ENCODE data around the gene HSPBP1. TPM values are rescaled to one million over a fixed set of nuclear protein-coding genes. Genes with fewer than 3 reads are reported as not detected.

Gene HSPBP1
- total and polyA plus RNA-seq, 9 of the 15 experiments (the other 6 are each of a cell fraction or from before 2014, with no cell fraction given), result 0.83 to 81.3 (median 21.8) TPM

DNA sequence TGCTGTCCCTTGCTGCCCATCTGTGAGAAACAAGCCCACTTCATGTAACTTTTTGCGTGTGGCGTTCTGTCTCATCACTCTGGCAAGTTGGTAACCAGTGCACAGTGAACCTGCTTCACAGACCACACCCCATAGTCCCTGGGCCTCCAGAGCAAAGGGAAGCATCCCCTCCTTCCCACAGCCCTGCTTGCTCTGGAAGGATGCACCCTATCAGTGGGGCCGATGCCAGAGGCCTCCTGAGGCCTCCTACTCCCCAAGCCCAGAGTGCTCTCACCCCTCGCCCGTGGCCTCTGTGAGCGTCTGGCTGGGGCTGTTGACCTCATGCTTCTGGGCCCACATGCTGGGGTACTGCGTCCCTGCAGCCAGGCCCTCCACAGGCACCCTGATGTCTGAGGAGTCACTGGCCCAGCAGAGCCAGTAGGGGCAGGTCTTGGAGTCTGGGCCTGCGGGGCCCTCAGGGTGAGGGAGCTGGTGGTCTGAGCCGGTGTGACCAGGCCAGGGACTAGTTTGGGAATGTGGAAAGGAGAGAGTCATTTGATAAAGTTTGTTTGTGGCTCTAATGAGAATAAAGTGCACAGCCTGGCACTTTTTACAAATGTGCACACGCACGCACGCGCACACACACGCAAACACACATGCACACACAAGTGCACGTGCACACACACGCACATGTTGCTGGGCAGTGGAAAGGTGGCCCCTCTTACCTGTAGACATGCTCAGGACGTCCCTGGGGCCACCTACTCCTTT is 56.4 kb downstream of the HSPBP1 start (continued):
- TF ChIP-seq, protein P1, sequence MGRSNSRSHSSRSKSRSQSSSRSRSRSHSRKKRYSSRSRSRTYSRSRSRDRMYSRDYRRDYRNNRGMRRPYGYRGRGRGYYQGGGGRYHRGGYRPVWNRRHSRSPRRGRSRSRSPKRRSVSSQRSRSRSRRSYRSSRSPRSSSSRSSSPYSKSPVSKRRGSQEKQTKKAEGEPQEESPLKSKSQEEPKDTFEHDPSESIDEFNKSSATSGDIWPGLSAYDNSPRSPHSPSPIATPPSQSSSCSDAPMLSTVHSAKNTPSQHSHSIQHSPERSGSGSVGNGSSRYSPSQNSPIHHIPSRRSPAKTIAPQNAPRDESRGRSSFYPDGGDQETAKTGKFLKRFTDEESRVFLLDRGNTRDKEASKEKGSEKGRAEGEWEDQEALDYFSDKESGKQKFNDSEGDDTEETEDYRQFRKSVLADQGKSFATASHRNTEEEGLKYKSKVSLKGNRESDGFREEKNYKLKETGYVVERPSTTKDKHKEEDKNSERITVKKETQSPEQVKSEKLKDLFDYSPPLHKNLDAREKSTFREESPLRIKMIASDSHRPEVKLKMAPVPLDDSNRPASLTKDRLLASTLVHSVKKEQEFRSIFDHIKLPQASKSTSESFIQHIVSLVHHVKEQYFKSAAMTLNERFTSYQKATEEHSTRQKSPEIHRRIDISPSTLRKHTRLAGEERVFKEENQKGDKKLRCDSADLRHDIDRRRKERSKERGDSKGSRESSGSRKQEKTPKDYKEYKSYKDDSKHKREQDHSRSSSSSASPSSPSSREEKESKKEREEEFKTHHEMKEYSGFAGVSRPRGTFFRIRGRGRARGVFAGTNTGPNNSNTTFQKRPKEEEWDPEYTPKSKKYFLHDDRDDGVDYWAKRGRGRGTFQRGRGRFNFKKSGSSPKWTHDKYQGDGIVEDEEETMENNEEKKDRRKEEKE (IDR thresholded peaks at IDR 0.05; ENCODE audit: borderline replicate concordance in 1 of 2, control insufficient read depth in 1 of 2, low read depth in 2 of 2, low read length in 1 of 2), result no peak
- TF ChIP-seq, protein P2, sequence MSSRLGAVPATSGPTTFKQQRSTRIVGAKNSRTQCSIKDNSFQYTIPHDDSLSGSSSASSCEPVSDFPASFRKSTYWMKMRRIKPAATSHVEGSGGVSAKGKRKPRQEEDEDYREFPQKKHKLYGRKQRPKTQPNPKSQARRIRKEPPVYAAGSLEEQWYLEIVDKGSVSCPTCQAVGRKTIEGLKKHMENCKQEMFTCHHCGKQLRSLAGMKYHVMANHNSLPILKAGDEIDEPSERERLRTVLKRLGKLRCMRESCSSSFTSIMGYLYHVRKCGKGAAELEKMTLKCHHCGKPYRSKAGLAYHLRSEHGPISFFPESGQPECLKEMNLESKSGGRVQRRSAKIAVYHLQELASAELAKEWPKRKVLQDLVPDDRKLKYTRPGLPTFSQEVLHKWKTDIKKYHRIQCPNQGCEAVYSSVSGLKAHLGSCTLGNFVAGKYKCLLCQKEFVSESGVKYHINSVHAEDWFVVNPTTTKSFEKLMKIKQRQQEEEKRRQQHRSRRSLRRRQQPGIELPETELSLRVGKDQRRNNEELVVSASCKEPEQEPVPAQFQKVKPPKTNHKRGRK (tag; IDR thresholded peaks at IDR 0.05), result no peak
- TF ChIP-seq SP1 (CRISPR knock-in tag; IDR thresholded peaks at IDR 0.05) (no peak), MYNN (IDR thresholded peaks at IDR 0.05) (0 out of 2 replicates have a peak, but pooled peaks have one; percentile 14), MYNN (CRISPR knock-in tag; IDR thresholded peaks at IDR 0.05) (no peak)
